ENCODE results near the gene RAB40B.

The RAB40B gene

DNA sequence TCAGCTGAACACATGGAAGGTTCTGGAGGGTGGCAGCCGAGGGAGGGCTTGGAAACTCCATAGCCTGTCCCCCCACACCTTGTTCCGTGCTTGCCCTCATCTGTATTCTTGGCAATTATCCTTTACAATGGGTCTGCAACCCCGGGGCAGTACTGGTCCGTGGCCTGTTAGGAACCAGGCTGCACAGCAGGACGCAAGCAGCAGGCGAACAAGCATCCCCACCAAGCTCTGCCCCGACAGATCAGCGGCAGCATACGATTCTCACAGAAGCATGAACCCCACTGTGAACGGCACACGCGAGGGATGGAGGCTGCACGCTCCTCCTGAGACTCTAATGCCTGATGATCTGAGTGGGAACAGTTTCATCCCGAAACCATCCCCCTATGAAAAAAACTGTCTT, 56.5 kb downstream of the RAB40B start:
- no peak overlapping the region for H3K9ac ChIP-seq (ENCODE audit: low read length)
- H3K27ac ChIP-seq (ENCODE audit: low read depth, low read length) = no peak overlapping the region
- no peaks in the 10 kb centered on the region for H3K27me3 ChIP-seq (ENCODE audit: control insufficient read depth, insufficient read depth, low read length)
- peaks cover 60% of the 10 kb centered on the region for H3K36me3 ChIP-seq (ENCODE audit: control insufficient read depth, insufficient read depth, low read length)
- H3K9me3 ChIP-seq (ENCODE audit: control insufficient read depth, insufficient read depth, low read depth, low read length) = no peaks in the 10 kb centered on the region
- peaks cover 4% of the 10 kb centered on the region; the same call in 1 of the 2 replicates for H3K4me1 ChIP-seq (ENCODE audit: control insufficient read depth, insufficient read depth, low read length)
- no peak overlapping the region for H3K4me3 ChIP-seq (ENCODE audit: low read depth, low read length)

DNA sequence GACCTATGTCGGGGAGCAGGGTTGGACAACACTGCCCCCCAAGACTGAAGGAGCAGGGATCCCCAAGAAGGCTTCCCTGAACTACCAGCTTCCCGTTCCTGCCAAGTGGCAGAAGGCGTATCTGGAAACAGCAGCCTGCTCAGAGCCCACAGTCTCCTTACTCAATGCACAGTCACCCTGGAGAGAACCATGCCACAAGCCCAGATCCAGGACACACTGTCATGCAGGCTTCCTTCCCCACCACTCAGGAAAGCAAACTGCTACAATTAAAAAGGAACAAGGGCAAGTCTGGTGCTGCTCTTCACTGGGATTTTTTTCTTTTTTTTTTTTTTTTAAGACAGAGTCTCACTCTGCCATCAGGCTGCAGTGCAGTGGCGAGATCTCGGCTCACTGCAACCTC, 58.5 kb downstream of the RAB40B start:
- no peaks in the 10 kb centered on the region for H3K9me3 ChIP-seq (ENCODE audit: control insufficient read depth, insufficient read depth, low read depth, low read length)
- no peaks in the 10 kb centered on the region for H3K27me3 ChIP-seq (ENCODE audit: control insufficient read depth, insufficient read depth, low read length)
- H3K9ac ChIP-seq (ENCODE audit: low read length) = no peak overlapping the region
- H3K36me3 ChIP-seq (ENCODE audit: control insufficient read depth, insufficient read depth, low read length) = peaks cover 65% of the 10 kb centered on the region
- H3K4me1 ChIP-seq (ENCODE audit: control insufficient read depth, insufficient read depth, low read length) = no peaks in the 10 kb centered on the region
- no peak overlapping the region for H3K27ac ChIP-seq (ENCODE audit: low read depth, low read length)
- no peak overlapping the region for H3K4me3 ChIP-seq (ENCODE audit: low read depth, low read length)

DNA sequence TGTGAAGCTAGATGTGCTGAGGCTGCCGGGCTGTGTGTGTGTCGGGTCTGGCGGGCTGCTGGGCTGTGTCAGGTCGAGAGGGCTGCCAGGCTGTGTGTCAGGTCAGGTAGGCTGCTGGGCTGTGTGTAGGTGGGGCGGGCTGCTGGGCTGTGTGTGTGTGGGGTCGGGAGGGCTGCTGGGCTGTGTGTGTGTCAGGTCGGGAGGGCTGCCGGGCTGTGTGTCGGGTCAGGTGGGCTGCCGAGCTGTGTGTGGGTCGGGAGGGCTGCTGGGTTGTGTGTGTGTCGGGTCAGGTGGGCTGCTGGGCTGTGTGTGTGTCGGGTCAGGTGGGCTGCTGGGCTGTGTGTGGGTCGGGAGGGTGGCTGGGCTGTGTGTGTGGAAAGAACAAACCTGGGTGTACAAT, 58.9 kb downstream of the RAB40B start:
- Histone ChIP-seq H3K4me3 (ENCODE audit: low read depth, low read length) (no peak overlapping the region), H3K27ac (ENCODE audit: low read depth, low read length) (no peak overlapping the region), H3K36me3 (ENCODE audit: control insufficient read depth, insufficient read depth, low read length) (peaks cover 66% of the 10 kb centered on the region), H3K27me3 (ENCODE audit: control insufficient read depth, insufficient read depth, low read length) (no peaks in the 10 kb centered on the region), H3K4me1 (ENCODE audit: control insufficient read depth, insufficient read depth, low read length) (no peaks in the 10 kb centered on the region), H3K9me3 (ENCODE audit: control insufficient read depth, insufficient read depth, low read depth, low read length) (no peaks in the 10 kb centered on the region), H3K9ac (ENCODE audit: low read length) (no peak overlapping the region)

DNA sequence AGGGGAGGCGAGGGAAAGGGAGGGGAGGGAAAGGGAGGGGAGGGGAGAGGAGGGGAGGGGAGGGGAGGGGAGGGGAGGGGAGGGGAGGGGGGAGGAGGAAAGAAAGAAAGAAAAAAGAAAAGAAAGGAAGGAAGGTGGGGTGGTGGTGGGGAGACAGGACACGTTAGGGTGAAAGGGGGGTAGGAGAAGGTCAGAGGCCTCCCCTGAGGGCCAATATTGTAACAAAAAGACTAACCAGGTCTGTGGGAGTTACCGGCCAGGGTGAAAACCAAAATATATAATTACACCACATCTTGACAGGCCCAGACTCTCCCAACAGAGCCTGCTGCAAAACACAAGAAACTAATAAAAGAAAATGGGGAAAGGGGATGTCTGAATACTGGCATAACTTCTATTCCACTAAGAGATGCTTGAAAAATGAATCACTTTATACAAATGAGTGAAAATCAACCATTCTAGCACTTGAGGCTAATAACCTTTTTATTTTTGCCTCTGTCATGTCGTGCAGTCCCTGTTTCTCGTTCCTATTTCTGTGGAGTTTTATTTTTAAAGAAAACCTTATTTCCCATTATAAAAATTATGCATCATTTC, 60.2 kb downstream of the RAB40B start:
- H3K9me3 ChIP-seq (ENCODE audit: control insufficient read depth, insufficient read depth, low read depth, low read length) = no peaks in the 10 kb centered on the region
- no peaks in the 10 kb centered on the region for H3K27me3 ChIP-seq (ENCODE audit: control insufficient read depth, insufficient read depth, low read length)
- no peak overlapping the region for H3K27ac ChIP-seq (ENCODE audit: low read depth, low read length)
- no peaks in the 10 kb centered on the region for H3K4me1 ChIP-seq (ENCODE audit: control insufficient read depth, insufficient read depth, low read length)
- no peak overlapping the region for H3K4me3 ChIP-seq (ENCODE audit: low read depth, low read length)
- H3K36me3 ChIP-seq (ENCODE audit: control insufficient read depth, insufficient read depth, low read length) = peaks cover 63% of the 10 kb centered on the region
- no peak overlapping the region for H3K9ac ChIP-seq (ENCODE audit: low read length)

DNA sequence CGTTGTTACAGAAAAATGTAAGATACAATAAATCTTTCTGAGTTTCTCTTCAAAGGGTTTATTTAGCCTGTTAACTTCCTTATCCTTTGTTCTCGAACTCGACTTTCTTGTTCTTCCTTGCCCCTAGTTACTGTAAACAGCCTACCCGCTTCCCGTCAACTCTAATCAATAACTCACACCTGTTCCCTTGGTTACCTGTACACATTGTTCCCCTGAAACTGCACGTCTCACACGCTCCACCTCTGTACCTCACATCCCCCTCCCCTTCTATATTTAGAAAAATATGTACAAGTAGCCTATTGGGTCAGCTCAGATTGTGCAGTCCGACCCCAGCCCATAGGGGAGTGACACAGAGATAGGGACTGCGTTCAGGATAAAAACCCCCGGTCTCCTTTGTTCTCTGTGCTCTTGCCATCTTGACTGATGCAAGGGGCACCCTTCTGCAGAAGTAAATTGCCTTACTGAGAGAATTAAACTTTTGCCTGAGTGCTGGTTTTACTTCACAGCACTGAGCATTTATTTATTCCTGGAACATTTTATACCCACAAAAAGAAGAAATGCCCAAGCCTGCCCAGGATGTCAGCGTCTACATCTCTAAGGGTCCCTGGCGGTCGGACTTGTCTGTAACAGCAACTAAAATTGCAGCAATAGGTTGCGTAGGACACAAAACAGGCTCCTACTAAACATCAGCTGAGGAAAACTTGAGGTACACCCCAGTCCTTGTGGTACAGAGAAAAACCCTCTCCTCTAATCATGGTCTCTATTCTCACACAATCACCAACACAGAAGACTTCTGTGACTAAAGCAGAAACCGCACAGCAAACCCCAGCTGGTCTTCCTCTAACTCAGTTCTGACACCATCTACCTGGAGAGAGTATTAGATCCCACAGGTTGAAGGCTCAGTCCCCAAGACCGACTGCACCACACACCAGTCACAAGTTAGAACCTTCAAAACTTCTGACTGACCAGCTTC, 61.6 kb downstream of the RAB40B start:
- Histone ChIP-seq H3K4me3 (ENCODE audit: low read depth, low read length) (no peak overlapping the region), H3K9me3 (ENCODE audit: control insufficient read depth, insufficient read depth, low read depth, low read length) (no peaks in the 10 kb centered on the region), H3K27ac (ENCODE audit: low read depth, low read length) (no peak overlapping the region), H3K4me1 (ENCODE audit: control insufficient read depth, insufficient read depth, low read length) (no peaks in the 10 kb centered on the region), H3K9ac (ENCODE audit: low read length) (no peak overlapping the region), H3K36me3 (ENCODE audit: control insufficient read depth, insufficient read depth, low read length) (peaks cover 58% of the 10 kb centered on the region), H3K27me3 (ENCODE audit: control insufficient read depth, insufficient read depth, low read length) (no peaks in the 10 kb centered on the region)

DNA sequence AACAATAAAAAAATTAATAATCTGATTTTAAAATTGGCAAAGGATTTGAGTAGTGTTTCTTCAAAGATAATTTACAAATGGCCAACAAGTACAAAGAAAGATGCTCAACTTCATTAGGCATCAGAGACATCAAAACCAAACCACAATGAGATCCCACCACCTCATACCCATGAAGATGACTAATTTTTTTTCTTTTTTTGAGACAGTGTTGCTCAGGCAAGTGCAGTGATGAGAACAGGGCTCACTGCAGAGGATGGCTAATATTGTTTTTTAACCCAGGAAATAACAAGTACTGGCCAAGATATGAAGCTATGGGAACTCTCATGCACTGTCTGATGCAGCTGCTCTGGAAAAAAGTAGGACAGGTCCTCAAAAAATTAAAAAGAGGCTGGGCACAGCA, 65.2 kb downstream of the RAB40B start:
- H3K4me3 ChIP-seq (ENCODE audit: low read depth, low read length) = no peak overlapping the region
- H3K4me1 ChIP-seq (ENCODE audit: control insufficient read depth, insufficient read depth, low read length) = no peaks in the 10 kb centered on the region
- H3K36me3 ChIP-seq (ENCODE audit: control insufficient read depth, insufficient read depth, low read length) = peaks cover 59% of the 10 kb centered on the region
- no peaks in the 10 kb centered on the region for H3K9me3 ChIP-seq (ENCODE audit: control insufficient read depth, insufficient read depth, low read depth, low read length)
- H3K27me3 ChIP-seq (ENCODE audit: control insufficient read depth, insufficient read depth, low read length) = no peaks in the 10 kb centered on the region
- H3K9ac ChIP-seq (ENCODE audit: low read length) = no peak overlapping the region
- no peak overlapping the region for H3K27ac ChIP-seq (ENCODE audit: low read depth, low read length)

DNA sequence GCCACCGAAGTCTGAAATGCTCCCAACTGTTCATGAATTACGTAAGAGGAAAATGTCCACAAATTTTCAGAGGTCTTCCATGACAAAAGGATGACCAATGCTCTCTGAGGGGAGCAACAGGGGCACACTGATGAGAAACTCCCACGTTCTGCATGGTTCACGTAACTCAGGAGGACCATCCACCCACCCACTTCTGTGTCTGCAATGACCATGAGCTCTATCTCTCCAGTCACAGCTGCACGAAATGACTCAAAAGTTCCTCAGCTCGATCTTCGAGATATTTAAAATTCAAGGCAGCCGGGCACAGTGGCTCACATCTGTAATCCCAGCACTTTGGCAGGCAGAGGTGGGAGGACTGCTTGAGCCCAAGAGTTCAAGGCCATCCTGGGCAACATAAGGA, 66.0 kb downstream of the RAB40B start:
- H3K4me1 ChIP-seq (ENCODE audit: control insufficient read depth, insufficient read depth, low read length) = no peaks in the 10 kb centered on the region
- H3K36me3 ChIP-seq (ENCODE audit: control insufficient read depth, insufficient read depth, low read length) = peaks cover 63% of the 10 kb centered on the region
- no peak overlapping the region for H3K4me3 ChIP-seq (ENCODE audit: low read depth, low read length)

DNA sequence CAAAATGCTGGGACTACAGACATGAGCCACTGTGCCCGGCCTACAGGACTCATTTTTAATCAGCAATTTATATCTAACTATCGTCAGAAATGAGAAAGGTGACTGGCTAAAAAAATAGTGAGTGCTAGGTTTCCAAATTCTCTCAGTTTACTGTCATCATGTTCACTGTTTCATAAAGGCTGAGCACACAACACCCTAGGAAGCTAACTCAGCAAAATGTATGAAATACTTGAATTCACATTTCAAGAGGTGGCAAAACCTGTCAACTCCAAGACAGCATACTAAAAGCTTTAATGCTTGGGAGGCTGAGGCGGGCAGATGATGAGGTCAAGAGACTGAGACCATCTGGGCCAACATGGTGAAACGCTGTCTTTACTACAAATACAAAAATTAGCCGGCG, 67.0 kb downstream of the RAB40B start:
- H3K36me3 ChIP-seq (ENCODE audit: control insufficient read depth, insufficient read depth, low read length) = peaks cover 64% of the 10 kb centered on the region
- no peak overlapping the region for H3K4me3 ChIP-seq (ENCODE audit: low read depth, low read length)
- H3K9me3 ChIP-seq (ENCODE audit: control insufficient read depth, insufficient read depth, low read depth, low read length) = no peaks in the 10 kb centered on the region
- no peaks in the 10 kb centered on the region for H3K4me1 ChIP-seq (ENCODE audit: control insufficient read depth, insufficient read depth, low read length)
- H3K9ac ChIP-seq (ENCODE audit: low read length) = no peak overlapping the region
- H3K27me3 ChIP-seq (ENCODE audit: control insufficient read depth, insufficient read depth, low read length) = no peaks in the 10 kb centered on the region
- H3K27ac ChIP-seq (ENCODE audit: low read depth, low read length) = no peak overlapping the region

More for the DNA sequence above, 66.0 kb downstream of the RAB40B start:
- Histone ChIP-seq H3K27me3 (ENCODE audit: control insufficient read depth, insufficient read depth, low read length) (no peaks in the 10 kb centered on the region), H3K9me3 (ENCODE audit: control insufficient read depth, insufficient read depth, low read depth, low read length) (no peaks in the 10 kb centered on the region), H3K9ac (ENCODE audit: low read length) (no peak overlapping the region), H3K27ac (ENCODE audit: low read depth, low read length) (no peak overlapping the region)

DNA sequence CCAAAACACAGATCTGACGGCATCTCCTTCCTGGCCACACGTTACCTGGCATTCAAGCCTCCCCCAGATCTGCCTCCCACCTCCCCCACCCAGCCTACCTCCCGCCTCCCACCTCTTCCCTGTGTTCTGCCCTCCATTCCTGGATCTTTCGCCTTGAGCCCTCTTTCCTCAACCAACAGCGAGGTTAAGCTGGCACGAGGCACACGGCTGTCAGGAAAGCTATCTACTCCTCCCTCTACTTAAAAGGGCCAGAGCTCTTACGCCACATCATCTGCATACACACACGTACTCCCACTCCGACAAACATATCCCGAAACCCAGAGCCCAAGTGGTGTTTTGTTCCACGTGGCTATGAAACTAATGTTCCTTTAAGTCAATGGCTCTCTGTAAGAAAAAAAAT, 68.3 kb downstream of the RAB40B start:
- Histone ChIP-seq H3K4me1 (ENCODE audit: control insufficient read depth, insufficient read depth, low read length) (no peaks in the 10 kb centered on the region), H3K9me3 (ENCODE audit: control insufficient read depth, insufficient read depth, low read depth, low read length) (no peaks in the 10 kb centered on the region), H3K27me3 (ENCODE audit: control insufficient read depth, insufficient read depth, low read length) (no peaks in the 10 kb centered on the region), H3K36me3 (ENCODE audit: control insufficient read depth, insufficient read depth, low read length) (peaks cover 72% of the 10 kb centered on the region), H3K4me3 (ENCODE audit: low read depth, low read length) (no peak overlapping the region), H3K9ac (ENCODE audit: low read length) (no peak overlapping the region), H3K27ac (ENCODE audit: low read depth, low read length) (no peak overlapping the region)

DNA sequence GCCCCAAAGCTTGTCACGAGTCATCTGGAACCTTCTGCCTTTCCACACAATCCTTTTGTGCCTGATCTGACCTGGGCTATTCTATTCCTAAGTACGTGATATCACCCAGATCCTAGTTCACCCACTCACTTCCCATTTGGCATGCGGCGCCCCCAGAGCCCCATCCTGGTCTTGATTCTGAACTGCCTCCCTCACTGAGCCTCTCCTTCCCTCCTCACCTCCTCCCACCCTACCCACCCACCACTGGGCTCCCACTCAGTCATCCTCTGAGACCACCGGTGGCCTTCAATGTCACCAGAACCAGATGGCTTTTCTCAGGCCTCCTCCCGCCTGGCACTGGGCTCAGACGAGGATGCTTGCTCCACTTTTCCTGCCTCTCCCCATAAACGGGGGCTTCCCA, 68.8 kb downstream of the RAB40B start:
- H3K27ac ChIP-seq (ENCODE audit: low read depth, low read length) = no peak overlapping the region

DNA sequence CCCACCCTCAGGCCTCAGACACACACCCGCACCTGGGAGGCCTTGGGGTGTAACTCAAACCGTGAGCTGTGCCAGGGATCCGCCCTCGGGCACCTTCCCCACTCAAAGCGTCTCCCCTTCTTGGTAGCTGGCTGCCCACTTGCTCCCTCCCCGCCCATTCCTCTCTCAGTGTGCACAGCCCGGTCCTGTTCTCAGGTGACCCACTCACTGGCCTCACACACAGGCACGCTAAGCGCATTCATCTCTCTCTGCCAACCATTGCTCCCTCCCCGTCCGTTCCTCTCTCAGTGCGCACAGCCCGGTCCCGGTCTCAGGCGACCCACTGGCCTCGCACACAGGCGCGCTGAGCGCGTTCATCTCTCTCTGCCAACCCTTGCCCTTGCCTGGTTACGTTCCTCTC, 71.1 kb downstream of the RAB40B start:
- Histone ChIP-seq H3K4me1 (ENCODE audit: control insufficient read depth, insufficient read depth, low read length) (no peaks in the 10 kb centered on the region), H3K4me3 (ENCODE audit: low read depth, low read length) (no peak overlapping the region), H3K27ac (ENCODE audit: low read depth, low read length) (no peak overlapping the region), H3K9ac (ENCODE audit: low read length) (no peak overlapping the region), H3K9me3 (ENCODE audit: control insufficient read depth, insufficient read depth, low read depth, low read length) (no peaks in the 10 kb centered on the region), H3K27me3 (ENCODE audit: control insufficient read depth, insufficient read depth, low read length) (no peaks in the 10 kb centered on the region), H3K36me3 (ENCODE audit: control insufficient read depth, insufficient read depth, low read length) (peaks cover 74% of the 10 kb centered on the region)

More for the DNA sequence above, 68.8 kb downstream of the RAB40B start:
- Histone ChIP-seq H3K9me3 (ENCODE audit: control insufficient read depth, insufficient read depth, low read depth, low read length) (no peaks in the 10 kb centered on the region), H3K9ac (ENCODE audit: low read length) (no peak overlapping the region), H3K4me3 (ENCODE audit: low read depth, low read length) (no peak overlapping the region), H3K4me1 (ENCODE audit: control insufficient read depth, insufficient read depth, low read length) (no peaks in the 10 kb centered on the region), H3K36me3 (ENCODE audit: control insufficient read depth, insufficient read depth, low read length) (peaks cover 76% of the 10 kb centered on the region), H3K27me3 (ENCODE audit: control insufficient read depth, insufficient read depth, low read length) (no peaks in the 10 kb centered on the region)
